Adrenal gland (tissue), 5 donors: ENCODE results near the gene OR11H7.
"Not testable (repeated sequence)": the region's sequence is repeated elsewhere in the genome, so short reads cannot be mapped to it uniquely, and the experiment has no call there.

ENCODE experiments used
- POLR2A ChIP-seq, 2 donors: fragments of 450-650 bp; IDR thresholded peaks; one replicate each; pipeline ENCODE4 v1.6.1; 2017; ENCODE audit warnings: antibody characterized with exemption in 2 of 2, mild to moderate bottlenecking in 2 of 2, moderate library complexity in 1 of 2
- TF ChIP-seq, protein P1 (sequence below), 6 experiments: fragments of 450-650 bp in 4 of 6; fragments of 200-600 bp in 2 of 6; sonication (generic) in 1 of 6; IDR thresholded peaks; 1 replicate in 5 of 6; 2 replicates in 1 of 6; pipeline versions ENCODE4 v1.5.1 to v1.8.0; 2016 to 2021; ENCODE audit warnings: antibody characterized with exemption in 6 of 6, mild to moderate bottlenecking in 2 of 6, moderate library complexity in 1 of 6
- donor health status: DM: no; HTN: no; CAD: no.

DNA sequence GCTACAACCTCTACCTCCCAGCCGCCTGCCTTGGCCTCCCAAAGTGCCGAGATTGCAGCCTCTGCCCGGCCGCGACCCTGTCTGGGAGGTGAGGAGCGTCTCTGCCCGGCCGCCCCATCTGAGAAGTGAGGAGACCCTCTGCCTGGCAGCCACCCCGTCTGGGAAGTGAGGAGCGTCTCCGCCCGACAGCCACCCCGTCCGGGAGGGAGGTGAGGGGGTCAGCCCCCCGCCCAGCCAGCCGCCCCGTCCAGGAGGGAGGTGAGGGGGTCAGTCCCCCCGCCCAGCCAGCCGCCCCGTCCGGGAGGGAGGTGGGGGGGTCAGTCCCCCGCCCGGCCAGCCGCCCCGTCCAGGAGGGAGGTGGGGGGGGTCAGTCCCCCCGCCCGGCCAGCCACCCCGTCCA, 16.4 kb upstream of the OR11H7 start:
- TF ChIP-seq, protein P1, sequence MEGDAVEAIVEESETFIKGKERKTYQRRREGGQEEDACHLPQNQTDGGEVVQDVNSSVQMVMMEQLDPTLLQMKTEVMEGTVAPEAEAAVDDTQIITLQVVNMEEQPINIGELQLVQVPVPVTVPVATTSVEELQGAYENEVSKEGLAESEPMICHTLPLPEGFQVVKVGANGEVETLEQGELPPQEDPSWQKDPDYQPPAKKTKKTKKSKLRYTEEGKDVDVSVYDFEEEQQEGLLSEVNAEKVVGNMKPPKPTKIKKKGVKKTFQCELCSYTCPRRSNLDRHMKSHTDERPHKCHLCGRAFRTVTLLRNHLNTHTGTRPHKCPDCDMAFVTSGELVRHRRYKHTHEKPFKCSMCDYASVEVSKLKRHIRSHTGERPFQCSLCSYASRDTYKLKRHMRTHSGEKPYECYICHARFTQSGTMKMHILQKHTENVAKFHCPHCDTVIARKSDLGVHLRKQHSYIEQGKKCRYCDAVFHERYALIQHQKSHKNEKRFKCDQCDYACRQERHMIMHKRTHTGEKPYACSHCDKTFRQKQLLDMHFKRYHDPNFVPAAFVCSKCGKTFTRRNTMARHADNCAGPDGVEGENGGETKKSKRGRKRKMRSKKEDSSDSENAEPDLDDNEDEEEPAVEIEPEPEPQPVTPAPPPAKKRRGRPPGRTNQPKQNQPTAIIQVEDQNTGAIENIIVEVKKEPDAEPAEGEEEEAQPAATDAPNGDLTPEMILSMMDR (IDR thresholded peaks at IDR 0.05): not testable (repeated sequence)
- TF ChIP-seq POLR2A (IDR thresholded peaks at IDR 0.05): not testable (repeated sequence)
